GOT3 (cell line): ENCODE results near the gene S100A3.

Experiments
- DNase-seq: peaks from one replicate; lab custom pipeline; 2025; ENCODE audit warnings: mixed read lengths; lab: John Stamatoyannopoulos, UW

The S100A3 gene

DNA sequence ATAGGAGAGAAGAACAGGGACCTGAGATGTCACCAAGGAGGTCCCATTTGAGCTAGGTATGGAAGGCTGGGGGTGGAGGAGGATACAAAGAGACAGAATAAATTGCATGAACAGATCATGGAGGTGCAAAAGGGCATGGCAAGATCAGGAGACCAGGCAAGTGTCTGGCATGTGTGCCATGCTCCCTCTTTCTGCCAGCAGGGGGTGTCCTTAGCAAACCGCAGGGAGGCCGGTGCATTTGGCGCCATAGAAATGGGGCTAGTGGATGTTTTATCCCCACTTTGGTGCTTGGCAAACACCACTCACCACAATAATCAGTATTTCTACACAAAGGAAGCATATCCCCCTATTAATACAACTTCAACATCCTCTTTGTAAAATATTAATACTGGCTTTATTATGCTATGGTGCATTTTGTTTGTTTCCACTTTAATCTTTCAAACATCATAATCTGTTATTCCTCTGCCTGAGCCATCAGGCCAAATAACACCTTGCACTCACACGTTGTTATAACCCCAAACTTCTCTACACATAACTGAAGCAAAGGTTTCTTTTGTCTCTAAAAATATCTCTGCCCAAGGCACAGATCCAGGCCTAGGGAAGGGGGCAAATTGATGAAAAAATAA, 39.2 kb downstream of the S100A3 start:
- DNase-seq, result no peak

- DNase-seq, result no peak
Observed at GRCh38 chr1:153509036-153509435, 40.0 kb downstream of the S100A3 start.

- no peak for DNase-seq
Observed at GRCh38 chr1:153507926-153508583, 41.0 kb downstream of the S100A3 start.

DNA sequence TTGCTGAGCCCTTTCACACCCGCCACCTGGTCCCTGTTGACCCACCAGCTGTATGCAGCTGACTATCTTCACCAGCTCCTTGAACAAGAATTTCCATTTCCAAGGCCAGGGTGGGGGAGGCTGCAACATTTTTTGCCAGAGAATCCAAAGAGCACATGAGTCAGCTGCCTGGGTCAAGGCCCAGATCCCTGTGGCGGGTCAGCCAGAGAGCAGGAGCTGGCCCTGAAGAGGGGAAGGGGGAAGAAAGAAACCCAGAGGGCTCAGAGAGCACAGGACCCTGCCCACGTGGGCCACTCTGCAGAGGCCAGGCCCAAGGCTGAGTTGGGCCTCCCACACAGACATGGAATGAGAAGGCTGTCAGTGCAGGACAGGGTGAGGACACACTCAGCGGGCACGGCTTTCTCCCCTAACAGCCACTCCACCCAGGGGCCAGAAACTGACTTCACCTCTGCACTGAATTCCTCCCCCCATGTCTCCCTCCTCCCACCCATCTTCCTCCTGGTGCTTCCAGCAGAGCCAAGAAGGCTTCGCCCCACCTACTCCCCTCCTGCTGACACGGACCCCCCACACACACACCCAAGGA, 42.1 kb downstream of the S100A3 start:
- peak; percentile 53 for DNase-seq

- no peak for DNase-seq
Observed at GRCh38 chr1:153506386-153506785, 42.7 kb downstream of the S100A3 start.

DNA sequence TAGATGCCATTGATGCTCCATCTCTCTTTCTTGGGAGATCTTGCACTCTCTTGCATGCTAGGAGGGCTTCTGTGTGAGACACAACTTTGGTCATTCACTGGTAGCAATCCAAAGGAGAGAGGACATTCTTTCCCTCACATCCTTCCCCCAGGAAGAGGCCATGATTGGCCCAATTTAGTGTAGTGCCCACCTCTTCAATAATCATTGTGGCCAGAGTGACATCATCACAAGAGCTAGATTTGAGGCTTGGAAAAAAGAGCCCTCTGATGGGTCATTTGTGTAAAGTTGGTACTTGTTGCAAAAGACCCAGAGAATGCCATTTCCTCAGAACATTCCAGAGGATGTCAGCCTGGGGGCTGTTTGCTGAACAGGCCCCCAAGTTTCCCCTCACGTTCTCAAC, 43.5 kb downstream of the S100A3 start:
- no peak for DNase-seq

DNA sequence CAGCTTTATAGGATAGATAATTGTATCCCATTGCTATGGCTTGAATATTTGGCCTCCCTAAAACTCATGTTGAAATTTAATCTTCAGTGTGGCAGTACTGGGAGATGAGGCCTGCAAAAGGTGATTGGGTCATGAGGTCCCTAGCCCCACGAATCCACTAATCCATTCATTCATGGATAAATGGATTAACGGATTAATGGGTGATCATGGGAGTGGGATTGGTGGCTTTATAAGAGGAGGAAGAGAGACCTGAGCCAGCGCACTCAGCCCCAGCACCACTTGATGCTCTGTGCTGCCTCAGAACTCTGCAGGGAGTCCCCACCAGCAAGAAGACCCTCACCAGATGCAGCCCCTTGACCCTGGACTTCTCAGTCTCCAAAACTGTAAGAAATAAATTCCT, 45.3 kb downstream of the S100A3 start:
- DNase-seq, result no peak

DNA sequence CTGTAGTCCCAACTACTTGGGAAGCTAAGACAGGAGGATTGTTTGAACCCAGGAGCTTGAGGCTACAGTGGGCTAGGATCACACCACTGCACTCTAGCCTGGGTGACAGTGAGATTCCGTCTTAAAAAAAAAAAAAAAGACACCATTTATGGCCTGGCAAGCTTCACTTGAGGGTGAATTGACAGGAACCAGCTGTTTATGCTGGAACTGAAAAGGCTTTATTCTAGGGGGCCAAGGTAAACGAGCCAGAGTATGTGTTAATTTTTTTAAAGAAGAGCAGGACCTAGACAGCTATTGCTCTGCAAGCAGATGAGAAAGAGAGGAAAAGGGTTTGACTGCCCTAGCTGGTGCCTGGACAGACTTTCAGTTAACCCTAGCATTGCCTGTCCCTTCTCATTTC, 50.3 kb downstream of the S100A3 start:
- no peak for DNase-seq
